ENCODE results near the gene RAD23B. TPM values are rescaled to one million over a fixed set of nuclear protein-coding genes. Genes with fewer than 3 reads are reported as not detected.
A peak's percentile ranks its signal among the peaks of the same experiment; 100 is the strongest.
"Not testable (repeated sequence)": the region's sequence is repeated elsewhere in the genome, so short reads cannot be mapped to it uniquely, and the experiment has no call there.

The RAD23B gene
- total RNA-seq, 4 donors from 2014 or later, result 64.4 to 110 (median 88.1) TPM

DNA sequence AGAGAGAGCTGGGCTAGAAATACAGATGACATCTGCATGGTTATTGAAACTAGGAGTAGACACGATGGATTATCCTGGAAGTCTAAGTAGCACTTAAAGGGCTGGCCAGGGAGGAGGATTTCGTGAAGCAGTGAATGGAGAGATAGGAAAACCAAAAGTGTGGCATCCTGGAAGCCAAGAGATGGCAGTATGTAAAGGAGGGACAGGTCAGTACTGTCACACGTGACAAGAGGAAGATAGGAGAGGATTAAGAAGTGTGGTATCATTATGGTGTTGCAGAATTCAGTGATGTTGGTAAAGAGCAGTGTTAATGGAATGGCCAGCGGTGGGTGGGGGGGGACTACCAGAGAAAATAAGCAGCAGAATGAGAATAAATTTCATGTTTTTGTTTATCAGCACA is 11.7 kb downstream of the RAD23B start:
- 73% methylated on average over 4 of the region's 4 CpGs for WGBS
- H3K4me1 ChIP-seq, result peaks cover 59 to 73% (median 69%) of the 10 kb centered on the region in 4 donors
- H3K9me3 ChIP-seq, result no peaks in the 10 kb centered on the region
- H3K36me3 ChIP-seq, result no peaks in the 10 kb centered on the region
- H3K27me3 ChIP-seq, result no peaks in the 10 kb centered on the region
- intact Hi-C loops (cut with DNase I), result no loop called here
- TF ChIP-seq POLR2AphosphoS5 (IDR thresholded peaks at IDR 0.05), result no peak
- no peak for TF ChIP-seq EP300 (IDR thresholded peaks at IDR 0.05)
- TF ChIP-seq POLR2A (IDR thresholded peaks at IDR 0.05; ENCODE audit: low read depth), result no peak
- H3K4me3 ChIP-seq, result no peak overlapping the region
- no peak for DNase-seq (ENCODE audit: extremely low spot score)
- no peak overlapping the region for H3K27ac ChIP-seq (replicated peaks in 1 of 4)

DNA sequence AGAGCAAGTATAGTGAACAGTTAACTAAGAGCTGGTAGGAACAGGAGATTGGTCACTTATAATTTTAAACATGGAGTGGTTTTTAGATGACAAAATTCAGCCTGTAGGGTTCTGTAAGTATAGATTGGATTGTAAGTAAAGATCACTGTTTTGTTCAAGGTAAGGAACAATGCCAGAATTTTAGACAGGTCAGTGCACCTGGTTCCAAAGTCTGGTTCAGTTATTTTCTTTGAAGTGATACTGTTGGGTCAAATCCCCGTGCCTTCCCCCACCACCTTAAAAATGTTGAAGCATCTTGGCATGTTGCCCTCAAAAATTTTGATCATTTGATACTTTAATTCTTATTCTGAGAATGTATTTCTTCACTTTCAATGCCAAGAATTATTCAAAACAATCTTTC is 12.9 kb downstream of the RAD23B start:
- no peaks in the 10 kb centered on the region for H3K27me3 ChIP-seq
- intact Hi-C loops (cut with DNase I), result no loop called here
- no peaks in the 10 kb centered on the region for H3K36me3 ChIP-seq
- no peak overlapping the region for H3K4me3 ChIP-seq
- WGBS, result 39% methylated on average over 1 of the region's 1 CpG
- H3K27ac ChIP-seq (replicated peaks in 1 of 4), result no peak overlapping the region
- peaks cover 60 to 71% (median 69%) of the 10 kb centered on the region in 4 donors for H3K4me1 ChIP-seq
- TF ChIP-seq POLR2A (IDR thresholded peaks at IDR 0.05; ENCODE audit: low read depth), result no peak
- TF ChIP-seq EP300 (IDR thresholded peaks at IDR 0.05), result no peak
- TF ChIP-seq POLR2AphosphoS5 (IDR thresholded peaks at IDR 0.05), result no peak
- TF ChIP-seq, protein P1, sequence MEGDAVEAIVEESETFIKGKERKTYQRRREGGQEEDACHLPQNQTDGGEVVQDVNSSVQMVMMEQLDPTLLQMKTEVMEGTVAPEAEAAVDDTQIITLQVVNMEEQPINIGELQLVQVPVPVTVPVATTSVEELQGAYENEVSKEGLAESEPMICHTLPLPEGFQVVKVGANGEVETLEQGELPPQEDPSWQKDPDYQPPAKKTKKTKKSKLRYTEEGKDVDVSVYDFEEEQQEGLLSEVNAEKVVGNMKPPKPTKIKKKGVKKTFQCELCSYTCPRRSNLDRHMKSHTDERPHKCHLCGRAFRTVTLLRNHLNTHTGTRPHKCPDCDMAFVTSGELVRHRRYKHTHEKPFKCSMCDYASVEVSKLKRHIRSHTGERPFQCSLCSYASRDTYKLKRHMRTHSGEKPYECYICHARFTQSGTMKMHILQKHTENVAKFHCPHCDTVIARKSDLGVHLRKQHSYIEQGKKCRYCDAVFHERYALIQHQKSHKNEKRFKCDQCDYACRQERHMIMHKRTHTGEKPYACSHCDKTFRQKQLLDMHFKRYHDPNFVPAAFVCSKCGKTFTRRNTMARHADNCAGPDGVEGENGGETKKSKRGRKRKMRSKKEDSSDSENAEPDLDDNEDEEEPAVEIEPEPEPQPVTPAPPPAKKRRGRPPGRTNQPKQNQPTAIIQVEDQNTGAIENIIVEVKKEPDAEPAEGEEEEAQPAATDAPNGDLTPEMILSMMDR (IDR thresholded peaks at IDR 0.05), result no peak
- DNase-seq (ENCODE audit: extremely low spot score), result no peak
- H3K9me3 ChIP-seq, result no peaks in the 10 kb centered on the region

DNA sequence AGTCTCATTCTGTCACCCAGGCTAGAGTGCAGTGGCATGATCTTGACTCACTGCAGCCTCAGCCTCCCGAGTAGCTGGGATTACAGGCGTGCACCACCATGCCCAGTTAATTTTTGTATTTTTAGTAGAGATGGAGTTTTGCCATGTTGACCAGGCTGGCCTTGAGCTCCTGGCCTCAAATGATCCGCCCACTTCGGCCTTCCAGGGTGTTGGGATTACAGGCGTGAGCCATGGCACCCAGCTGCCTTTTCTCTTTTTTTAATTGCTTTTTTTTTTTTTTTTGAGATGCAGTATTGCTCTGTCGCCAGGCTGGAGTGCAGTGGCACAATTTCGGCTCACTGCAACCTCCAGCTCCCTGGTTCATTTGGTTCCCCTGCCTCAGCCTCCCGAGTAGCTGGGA is 13.5 kb downstream of the RAD23B start:
- DNase-seq (ENCODE audit: extremely low spot score); intact Hi-C loops (cut with DNase I): not testable (repeated sequence)

DNA sequence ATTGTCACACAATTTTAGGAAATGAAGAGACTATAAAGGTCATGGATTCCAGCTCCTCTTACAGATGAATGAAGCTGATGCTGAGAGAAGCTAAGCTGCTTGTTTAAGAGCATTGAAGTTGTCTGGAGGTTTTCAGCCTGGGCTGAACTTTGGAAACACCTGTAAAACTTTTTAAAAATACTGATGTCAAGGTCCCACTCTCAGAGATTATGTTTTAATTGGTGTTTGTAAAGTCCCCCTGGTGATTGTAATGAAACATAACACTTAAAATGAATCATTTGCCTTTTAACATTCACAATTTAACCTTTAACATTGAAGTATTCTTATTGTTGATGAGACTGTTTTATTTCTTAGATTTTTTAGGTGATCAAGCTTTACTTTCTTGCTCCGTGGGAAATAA is 16.4 kb downstream of the RAD23B start:
- no peaks in the 10 kb centered on the region for H3K27me3 ChIP-seq
- intact Hi-C loops (cut with DNase I), result no loop called here
- peaks cover 0 to 17% (median 6%) of the 10 kb centered on the region in 4 donors for H3K36me3 ChIP-seq
- H3K4me1 ChIP-seq, result peaks cover 39 to 53% (median 47%) of the 10 kb centered on the region in 4 donors
- no peak for TF ChIP-seq POLR2A (IDR thresholded peaks at IDR 0.05; ENCODE audit: low read depth)
- TF ChIP-seq, protein P1 (IDR thresholded peaks at IDR 0.05), result peak in 2 of 3 experiments; percentile 7 to 14
- DNase-seq (ENCODE audit: extremely low spot score), result no peak
- 45% methylated on average over 1 of the region's 1 CpG for WGBS
- no peak overlapping the region for H3K27ac ChIP-seq (replicated peaks in 1 of 4)
- no peak overlapping the region for H3K4me3 ChIP-seq
- H3K9me3 ChIP-seq, result no peaks in the 10 kb centered on the region

More for the DNA sequence above, 13.5 kb downstream of the RAD23B start:
- not testable (repeated sequence) for H3K27ac ChIP-seq (replicated peaks in 1 of 4); H3K36me3 ChIP-seq; H3K9me3 ChIP-seq; H3K27me3 ChIP-seq; H3K4me3 ChIP-seq
- 91% methylated on average over 8 of the region's 8 CpGs for WGBS
- H3K4me1 ChIP-seq, result peaks cover 58 to 71% (median 69%) of the 10 kb centered on the region in 4 donors

DNA sequence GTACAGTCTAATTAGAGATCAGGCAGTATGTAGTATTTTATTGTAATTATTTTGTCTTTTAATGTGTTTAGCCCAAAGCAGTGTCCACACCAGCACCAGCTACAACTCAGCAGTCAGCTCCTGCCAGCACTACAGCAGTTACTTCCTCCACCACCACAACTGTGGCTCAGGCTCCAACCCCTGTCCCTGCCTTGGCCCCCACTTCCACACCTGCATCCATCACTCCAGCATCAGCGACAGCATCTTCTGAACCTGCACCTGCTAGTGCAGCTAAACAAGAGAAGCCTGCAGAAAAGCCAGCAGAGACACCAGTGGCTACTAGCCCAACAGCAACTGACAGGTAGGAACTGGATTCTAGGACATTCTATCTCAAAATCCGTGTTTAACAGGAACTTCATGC is 23.2 kb downstream of the RAD23B start:
- peaks cover 2 to 17% (median 4%) of the 10 kb centered on the region in 4 donors for H3K4me1 ChIP-seq
- 90% methylated on average over 2 of the region's 2 CpGs for WGBS
- H3K9me3 ChIP-seq, result no peaks in the 10 kb centered on the region
- H3K36me3 ChIP-seq, result peaks cover 7 to 68% (median 41%) of the 10 kb centered on the region in 4 donors
- H3K4me3 ChIP-seq, result no peak overlapping the region
- intact Hi-C loops (cut with DNase I), result no loop called here
- no peak for DNase-seq (ENCODE audit: extremely low spot score)
- no peak overlapping the region for H3K27ac ChIP-seq (replicated peaks in 1 of 4)
- H3K27me3 ChIP-seq, result no peaks in the 10 kb centered on the region
- TF ChIP-seq, protein P1 (IDR thresholded peaks at IDR 0.05), result no peak
- TF ChIP-seq POLR2A (IDR thresholded peaks at IDR 0.05; ENCODE audit: low read depth) (no peak), POLR2AphosphoS5 (IDR thresholded peaks at IDR 0.05) (no peak), EP300 (IDR thresholded peaks at IDR 0.05) (no peak)

DNA sequence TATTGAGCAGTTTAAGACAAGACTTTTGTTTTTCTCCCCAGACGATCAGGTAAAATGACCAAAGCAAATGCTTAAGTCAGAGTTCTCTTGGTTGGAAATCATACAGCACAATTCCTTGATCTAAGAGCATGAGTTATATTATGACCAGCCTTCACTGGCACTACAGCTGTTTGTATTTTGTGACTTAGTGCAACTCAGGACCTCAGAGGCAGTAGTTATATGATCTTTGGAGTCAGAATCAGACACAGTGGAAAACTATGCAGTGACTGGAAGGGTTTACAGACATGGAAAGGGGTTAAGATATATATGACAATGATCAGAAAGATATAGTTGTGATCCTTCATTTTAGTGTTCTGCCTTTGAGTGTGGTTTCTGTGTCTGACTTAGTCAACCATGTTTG is 24.3 kb downstream of the RAD23B start:
- Histone ChIP-seq H3K27ac (replicated peaks in 1 of 4) (no peak overlapping the region), H3K27me3 (no peaks in the 10 kb centered on the region), H3K36me3 (peaks cover 12 to 62% (median 41%) of the 10 kb centered on the region in 4 donors), H3K9me3 (no peaks in the 10 kb centered on the region), H3K4me1 (peaks cover 0 to 14% (median 3%) of the 10 kb centered on the region in 4 donors), H3K4me3 (no peak overlapping the region)
- TF ChIP-seq POLR2A (IDR thresholded peaks at IDR 0.05; ENCODE audit: low read depth) (no peak), EP300 (IDR thresholded peaks at IDR 0.05) (no peak), POLR2AphosphoS5 (IDR thresholded peaks at IDR 0.05) (no peak)
- TF ChIP-seq, protein P1 (IDR thresholded peaks at IDR 0.05), result no peak
- no peak for DNase-seq (ENCODE audit: extremely low spot score)
- 100% methylated on average over 1 of the region's 1 CpG for WGBS
- intact Hi-C loops (cut with DNase I), result no loop called here
